Prostate gland (tissue), 2 donors: Measurements from ENCODE around the gene DMD. TPM values are rescaled to one million over a fixed set of nuclear protein-coding genes. Genes with fewer than 3 reads are reported as not detected.

ENCODE experiments used
- DNase-seq: peaks from one replicate; pipeline ENCODE4 v3.0.0-alpha.2; 2019; ENCODE audit warnings: low spot score
- H3K27ac ChIP-seq, 2 donors: fragments of 200-600 bp; sonication (generic); 2 replicates each; pipeline ENCODE4 v1.5.1; 2017 to 2019
- H3K27me3 ChIP-seq: fragments of 200-600 bp; sonication (generic); replicated peaks from 2 replicates; pipeline ENCODE4 v1.5.1; 2019; ENCODE audit not compliant: insufficient read depth
- H3K36me3 ChIP-seq, 2 donors: fragments of 200-600 bp; sonication (generic); 1 replicate in 1 of 2; 2 replicates in 1 of 2; pipeline versions ENCODE4 v1.5.1 to v1.8.1; 2017 to 2019
- H3K4me1 ChIP-seq: fragments of 200-600 bp; sonication (generic); replicated peaks from 2 replicates; pipeline ENCODE4 v1.5.1; 2019
- H3K4me3 ChIP-seq, 2 donors: fragments of 200-600 bp; sonication (generic); 2 replicates each; pipeline ENCODE4 v1.5.1; 2017 to 2019
- H3K9me3 ChIP-seq: fragments of 200-600 bp; sonication (generic); 2 replicates; pipeline ENCODE4 v1.5.1; 2017
- CTCF ChIP-seq, 4 experiments: fragments of 200-600 bp in 2 of 4; fragments of 450-650 bp in 2 of 4; sonication (generic) in 2 of 4; IDR thresholded peaks; 1 replicate in 3 of 4; 2 replicates in 1 of 4; pipeline ENCODE4 v1.5.1; 2016 to 2019; ENCODE audit warnings: antibody characterized with exemption in 4 of 4, mild to moderate bottlenecking in 2 of 4, moderate library complexity in 2 of 4
- POLR2A ChIP-seq: fragments of 450-650 bp; IDR thresholded peaks from one replicate; pipeline ENCODE4 v1.6.1; 2016; ENCODE audit warnings: antibody characterized with exemption, mild to moderate bottlenecking
- POLR2AphosphoS5 ChIP-seq: sonication (generic); formaldehyde crosslinking; IDR thresholded peaks from one replicate; pipeline ENCODE4 v1.6.1; 2017; ENCODE audit warnings: antibody characterized with exemption
- WGBS: methylation state at CpG from one replicate; pipeline ENCODE4 v1.1.5; 2018; 5-methylcytosine and 5-hydroxymethylcytosine counted together
- intact Hi-C: fragments of 100-400 bp; cut with DNase I; formaldehyde crosslinking; loops from one replicate; pipeline ENCODE4 v1.14.2; 2022
- total RNA-seq, 2 donors: library from RNA; depleted of rRNA; stranded (reverse); fragments of >200 nt; gene quantifications; one replicate each; pipeline ENCODE4 v1.1.0, GENCODE V29; 2016

The DMD gene
- total RNA-seq, 2 donors from 2014 or later: 17.6 to 34.8 TPM

DNA sequence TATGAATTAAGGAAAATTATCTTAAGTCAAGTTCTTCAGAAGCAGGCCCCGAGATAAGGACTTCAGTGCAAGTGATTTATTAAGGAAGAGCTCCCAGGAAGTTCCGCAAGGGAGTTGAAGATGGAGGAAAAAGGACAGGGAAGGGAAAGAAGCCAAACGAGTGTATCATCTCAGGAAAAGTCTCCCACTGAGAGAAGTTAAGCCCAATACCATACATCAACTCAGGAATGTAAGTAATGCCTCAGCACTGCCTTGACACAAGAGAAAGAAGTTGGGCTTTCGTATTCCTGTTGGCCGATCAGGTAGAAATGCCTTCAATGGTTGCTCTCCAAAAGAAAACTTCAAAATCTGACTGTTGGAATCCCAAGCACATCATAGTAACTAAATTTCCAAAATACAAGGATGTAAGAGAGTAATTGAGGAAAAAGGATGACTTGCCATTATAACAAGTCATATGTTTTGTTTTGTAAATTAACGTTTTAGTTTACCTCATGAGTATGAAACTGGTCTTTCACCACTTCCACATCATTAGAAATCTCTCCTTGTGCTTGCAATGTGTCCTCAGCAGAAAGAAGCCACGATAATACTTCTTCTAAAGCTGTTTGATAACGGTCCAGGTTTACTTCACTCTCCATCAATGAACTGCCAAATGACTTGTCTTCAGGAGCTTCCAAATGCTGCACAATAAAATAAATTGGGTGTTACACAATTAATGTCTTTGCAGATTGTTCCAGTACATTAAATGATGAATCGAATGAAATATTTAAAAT, 566.7 kb downstream of the DMD start:
- no peak for TF ChIP-seq POLR2A
- no peak for TF ChIP-seq CTCF (IDR thresholded peaks at IDR 0.05)
- no peak for TF ChIP-seq POLR2AphosphoS5
- no peaks in the 10 kb centered on the region for H3K9me3 ChIP-seq
- no peak overlapping the region for H3K27ac ChIP-seq
- no peak overlapping the region for H3K4me3 ChIP-seq
- H3K36me3 ChIP-seq: no peaks in the 10 kb centered on the region
- intact Hi-C loops: no loop called here
- no peaks in the 10 kb centered on the region for H3K4me1 ChIP-seq
- DNase-seq: no peak
- no peaks in the 10 kb centered on the region for H3K27me3 ChIP-seq
- 85% methylated on average over 9 of the region's 9 CpGs for WGBS

- intact Hi-C loops: no loop called here
- H3K4me3 ChIP-seq: no peak overlapping the region
- H3K9me3 ChIP-seq: no peaks in the 10 kb centered on the region
- no peaks in the 10 kb centered on the region for H3K27me3 ChIP-seq
- WGBS: 93% methylated on average over 3 of the region's 3 CpGs
- no peak for DNase-seq
- H3K4me1 ChIP-seq: no peaks in the 10 kb centered on the region
- H3K27ac ChIP-seq: no peak overlapping the region
- H3K36me3 ChIP-seq: no peaks in the 10 kb centered on the region
- TF ChIP-seq POLR2AphosphoS5: no peak
- TF ChIP-seq CTCF (IDR thresholded peaks at IDR 0.05): no peak
- no peak for TF ChIP-seq POLR2A
These were observed 569.1 kb downstream of the DMD start for GRCh38 chrX:32642283-32642682.

DNA sequence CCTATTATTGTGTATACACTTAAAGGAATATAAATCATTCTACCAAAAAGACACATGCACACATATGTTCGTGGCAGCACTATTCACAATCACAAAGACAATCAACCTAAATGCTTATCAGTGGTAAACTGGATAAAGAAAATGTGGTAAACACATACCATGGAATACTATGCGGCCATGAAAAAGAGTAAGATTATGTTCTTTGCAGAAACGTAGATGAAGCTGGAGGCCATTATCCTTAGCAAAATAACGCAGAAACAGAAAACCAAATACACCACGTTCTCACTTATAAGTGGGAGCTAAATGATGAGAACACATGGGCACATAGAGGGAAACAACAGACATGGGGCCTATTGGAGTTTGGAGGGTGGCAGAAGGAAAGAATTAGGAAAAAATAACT, 593.2 kb downstream of the DMD start:
- Histone ChIP-seq H3K36me3 (no peaks in the 10 kb centered on the region), H3K4me1 (no peaks in the 10 kb centered on the region), H3K27me3 (no peaks in the 10 kb centered on the region), H3K4me3 (no peak overlapping the region), H3K9me3 (no peaks in the 10 kb centered on the region), H3K27ac (no peak overlapping the region)
- intact Hi-C loops: no loop called here
- no peak for TF ChIP-seq POLR2AphosphoS5
- no peak for TF ChIP-seq CTCF (IDR thresholded peaks at IDR 0.05)
- no peak for TF ChIP-seq POLR2A
- DNase-seq: no peak
- 90% methylated on average over 5 of the region's 5 CpGs for WGBS

GRCh38 chrX:32614707-32615106, 596.6 kb downstream of the DMD start:
- intact Hi-C loops: no loop called here
- H3K4me3 ChIP-seq: no peak overlapping the region
- 68% methylated on average over 2 of the region's 2 CpGs for WGBS
- no peak overlapping the region for H3K27ac ChIP-seq
- no peaks in the 10 kb centered on the region for H3K27me3 ChIP-seq
- no peaks in the 10 kb centered on the region for H3K36me3 ChIP-seq
- no peaks in the 10 kb centered on the region for H3K4me1 ChIP-seq
- H3K9me3 ChIP-seq: no peaks in the 10 kb centered on the region
- no peak for DNase-seq
- TF ChIP-seq POLR2A (no peak), POLR2AphosphoS5 (no peak), CTCF (IDR thresholded peaks at IDR 0.05) (no peak)

DNA sequence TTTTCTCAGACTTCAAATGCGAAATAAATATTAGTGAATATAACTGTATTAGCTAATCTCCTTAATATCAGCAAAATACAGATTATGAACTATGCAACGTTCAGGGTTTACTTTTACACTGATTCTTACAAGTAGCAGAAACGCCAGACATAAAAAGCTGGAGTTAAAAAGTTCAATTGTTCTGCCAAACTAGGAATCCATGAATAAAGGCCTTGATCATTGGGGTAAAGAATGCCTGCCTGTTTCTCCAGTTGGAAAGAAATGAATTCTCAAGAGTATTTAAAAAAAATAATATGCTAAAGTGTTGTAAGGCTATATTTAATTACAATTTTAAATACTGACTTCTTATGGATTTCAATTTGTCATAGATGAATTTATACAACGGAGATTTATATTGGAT, 612.2 kb downstream of the DMD start:
- no peak overlapping the region for H3K4me3 ChIP-seq
- TF ChIP-seq POLR2A (no peak), POLR2AphosphoS5 (no peak), CTCF (IDR thresholded peaks at IDR 0.05) (no peak)
- intact Hi-C loops: no loop called here
- WGBS: 69% methylated on average over 4 of the region's 4 CpGs
- no peaks in the 10 kb centered on the region for H3K36me3 ChIP-seq
- no peaks in the 10 kb centered on the region for H3K9me3 ChIP-seq
- H3K27ac ChIP-seq: no peak overlapping the region
- no peaks in the 10 kb centered on the region for H3K27me3 ChIP-seq
- DNase-seq: no peak
- H3K4me1 ChIP-seq: no peaks in the 10 kb centered on the region
